Activated CD4-positive, alpha-beta T cell treated with anti-CD3 and anti-CD28 coated beads, Interleukin-2, amount 50 U/mL, for 4 hours (primary cell): ENCODE data around the gene TNIK.

Experiments used
- DNase-seq, 2 experiments: peaks; one replicate each; pipeline ENCODE4 v3.0.0-alpha.2; 2020

TNIK gene

DNA sequence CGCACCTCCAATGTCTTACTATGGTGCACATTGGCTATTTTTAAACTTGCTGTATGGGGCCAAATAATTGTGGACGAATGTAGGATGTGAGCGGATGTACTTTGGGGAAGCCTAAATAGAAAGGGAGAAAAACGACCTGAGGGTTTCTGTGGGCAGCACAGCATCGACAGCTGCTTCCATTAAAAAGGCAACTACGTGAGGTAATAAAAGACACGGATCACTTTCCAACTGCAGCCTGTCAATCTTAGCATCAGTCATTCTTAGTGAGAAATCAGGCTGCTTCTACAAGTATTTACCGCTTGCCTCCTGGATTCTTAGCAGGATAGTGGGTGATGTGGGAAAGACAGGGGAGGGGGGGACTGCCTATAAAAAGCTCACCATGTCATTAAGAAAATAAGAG is 247.0 kb downstream of the TNIK start:
- DNase-seq = no peak

DNA sequence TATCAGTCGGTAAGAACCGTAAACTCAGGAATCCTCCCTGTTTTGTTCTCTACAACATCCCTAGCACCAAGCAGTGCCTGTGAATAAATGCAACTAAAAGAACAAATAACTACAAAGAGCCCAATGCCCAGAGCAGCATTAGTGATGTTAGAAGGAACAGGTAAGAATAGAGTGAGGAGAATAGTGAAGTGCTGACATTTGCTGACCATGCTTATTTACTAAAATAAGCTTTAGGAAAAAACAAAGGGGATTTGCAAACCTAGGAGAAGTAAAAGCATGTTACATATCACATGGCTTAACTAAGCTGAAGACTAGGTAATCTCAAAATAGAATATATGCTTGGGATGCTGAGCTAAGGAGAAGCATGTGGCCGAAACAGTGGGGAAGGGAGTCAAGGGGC is 247.6 kb downstream of the TNIK start:
- DNase-seq = no peak

DNA sequence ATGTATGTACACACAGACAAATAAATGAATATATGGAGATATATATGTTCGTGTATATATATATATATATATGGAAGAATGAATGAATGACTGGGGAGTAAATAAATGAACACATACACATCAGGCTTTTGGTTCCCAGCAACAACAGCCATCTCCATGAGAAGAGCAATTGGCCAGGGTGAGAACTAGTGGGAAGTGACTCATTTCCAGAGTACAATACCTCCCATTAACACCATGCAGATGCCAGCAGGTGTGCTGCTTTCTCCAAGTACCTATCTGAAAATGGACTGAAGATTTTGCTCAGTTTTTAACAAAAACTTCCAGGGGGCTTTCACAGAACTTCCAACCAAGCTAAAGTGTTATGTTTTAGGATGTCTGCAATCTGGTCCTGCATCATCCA is 253.9 kb downstream of the TNIK start:
- DNase-seq = no peak

DNA sequence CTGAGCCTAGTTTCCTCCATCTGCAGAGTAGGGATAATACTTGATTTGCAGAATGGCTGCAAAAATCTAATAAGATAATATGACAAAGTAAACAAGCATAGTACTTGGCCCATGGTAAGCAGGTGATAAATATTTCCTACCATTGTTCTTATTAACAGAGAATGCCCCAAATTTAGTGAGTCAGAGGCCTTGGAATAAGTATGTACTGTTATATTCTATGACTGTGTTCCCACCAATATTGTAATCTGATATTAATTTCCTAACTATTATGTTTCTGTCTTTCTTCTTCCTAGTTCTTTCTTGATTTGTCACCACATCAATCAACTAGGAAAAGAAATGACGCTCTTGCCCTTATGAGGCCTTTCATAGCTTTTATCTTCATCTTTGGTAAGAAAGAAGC is 255.3 kb downstream of the TNIK start:
- DNase-seq = no peak

DNA sequence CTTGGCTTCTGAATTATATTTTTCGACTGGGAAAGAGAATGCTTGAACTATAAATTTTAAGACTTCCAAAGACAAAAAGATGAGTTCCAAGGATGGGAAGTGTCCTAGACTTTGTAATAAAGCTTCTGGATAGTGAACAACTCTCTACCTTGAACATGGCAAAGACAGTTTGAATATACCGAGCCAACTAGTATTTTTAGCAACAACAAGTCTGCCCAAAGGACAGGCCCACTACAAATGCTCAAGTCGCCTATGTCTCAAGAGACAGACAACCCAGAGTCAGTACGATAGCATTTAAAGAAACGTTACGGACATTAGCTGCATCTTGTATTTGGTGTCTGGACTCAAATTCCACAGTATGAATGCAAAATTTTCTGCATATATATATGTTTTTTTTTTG is 258.4 kb downstream of the TNIK start:
- no peak for DNase-seq

DNA sequence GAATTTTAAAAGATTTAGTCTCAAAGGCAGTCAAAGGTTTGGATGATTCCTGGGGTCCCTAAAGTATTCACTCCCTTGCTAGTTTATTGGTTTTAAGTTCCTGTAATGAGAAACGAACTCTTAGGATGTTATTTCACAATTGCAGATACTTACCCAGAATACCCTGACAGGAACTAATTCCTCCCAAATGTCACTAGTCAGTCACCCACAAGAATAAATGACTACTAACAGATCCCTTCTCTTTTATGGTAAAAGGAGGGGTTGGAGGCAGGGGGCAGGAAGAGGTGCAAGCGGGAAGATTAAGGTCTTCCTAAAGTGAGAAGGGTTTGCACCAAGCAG is 259.5 kb downstream of the TNIK start:
- DNase-seq = no peak

DNA sequence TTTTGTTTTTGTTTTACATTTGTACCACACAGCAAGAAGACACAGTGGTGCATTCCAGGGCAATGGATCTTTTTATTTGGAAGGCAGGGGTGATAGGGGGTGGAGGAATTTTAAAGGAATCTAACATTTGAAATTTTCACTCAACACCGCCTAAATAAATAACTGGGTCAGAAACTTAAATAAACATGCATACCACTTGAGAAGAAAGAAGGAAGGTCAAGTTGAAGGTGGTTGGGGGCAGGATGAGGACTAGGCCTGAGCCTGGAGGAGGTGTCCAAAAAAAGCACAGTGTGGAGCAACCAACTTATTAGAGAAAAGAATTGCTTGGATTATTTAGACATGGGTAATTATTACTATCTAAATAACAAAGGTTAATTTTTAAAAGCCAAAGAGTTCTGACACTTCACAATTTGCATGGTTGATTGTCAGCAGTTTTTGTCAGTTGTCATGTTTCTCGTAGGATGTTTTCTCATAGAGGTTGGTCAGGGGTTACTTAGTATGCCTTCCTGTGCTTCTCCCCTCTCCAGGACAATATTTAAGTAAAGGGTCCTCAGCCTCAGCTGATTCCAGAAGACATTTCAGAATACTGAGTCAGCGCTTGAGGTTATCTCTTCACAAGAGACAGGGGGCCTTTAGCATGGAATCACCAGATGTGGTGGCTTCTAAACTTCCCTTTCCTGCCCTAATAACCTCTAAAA is 260.0 kb downstream of the TNIK start:
- no peak for DNase-seq

DNA sequence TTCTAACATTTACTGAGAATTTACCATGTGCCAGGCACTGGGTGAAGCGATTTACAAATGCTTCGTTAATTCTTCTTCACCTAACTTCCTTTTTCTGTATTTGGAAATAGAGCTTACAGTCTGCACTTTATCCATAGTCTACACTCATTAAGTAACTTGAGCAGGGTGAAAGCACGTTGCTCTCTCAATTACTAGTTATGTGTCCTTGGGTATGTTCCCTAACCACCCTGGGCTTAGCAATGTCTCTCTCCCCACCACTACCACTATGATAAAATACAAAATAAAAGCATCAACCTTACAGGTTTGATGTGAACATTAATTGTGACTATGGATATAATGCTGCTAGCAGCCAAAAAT is 260.8 kb downstream of the TNIK start:
- no peak for DNase-seq

DNA sequence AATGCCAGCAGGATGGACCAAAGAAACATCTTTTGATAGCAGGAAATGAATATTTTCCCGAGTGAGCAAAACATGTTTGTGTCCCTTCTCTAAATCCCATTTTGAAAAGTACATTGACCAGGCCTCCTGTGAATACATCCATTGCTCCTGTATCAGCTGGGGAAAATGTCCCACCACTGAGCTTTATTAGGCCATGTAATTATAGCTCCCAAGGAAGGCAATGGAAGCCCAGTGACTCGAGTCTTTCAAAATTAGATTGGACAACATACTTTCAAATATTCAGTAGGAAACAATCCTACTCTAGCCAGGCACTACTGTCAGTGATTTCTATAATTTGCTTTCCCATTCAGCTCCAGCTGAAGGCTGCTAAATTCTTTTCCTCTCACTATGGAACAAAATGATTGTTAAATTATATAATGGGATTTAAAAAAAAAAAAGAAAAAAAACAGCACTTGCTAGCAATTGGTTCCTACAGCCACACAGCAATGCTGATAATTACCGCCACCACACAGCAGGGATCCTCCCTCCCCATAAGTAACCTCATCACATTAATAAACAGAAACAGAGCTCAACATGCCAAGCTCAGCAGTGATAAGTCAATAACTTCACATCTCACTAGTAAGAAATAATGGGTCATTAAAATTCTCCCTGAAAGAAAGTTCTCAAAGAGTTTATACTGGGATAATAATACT is 261.3 kb downstream of the TNIK start:
- DNase-seq = no peak

DNA sequence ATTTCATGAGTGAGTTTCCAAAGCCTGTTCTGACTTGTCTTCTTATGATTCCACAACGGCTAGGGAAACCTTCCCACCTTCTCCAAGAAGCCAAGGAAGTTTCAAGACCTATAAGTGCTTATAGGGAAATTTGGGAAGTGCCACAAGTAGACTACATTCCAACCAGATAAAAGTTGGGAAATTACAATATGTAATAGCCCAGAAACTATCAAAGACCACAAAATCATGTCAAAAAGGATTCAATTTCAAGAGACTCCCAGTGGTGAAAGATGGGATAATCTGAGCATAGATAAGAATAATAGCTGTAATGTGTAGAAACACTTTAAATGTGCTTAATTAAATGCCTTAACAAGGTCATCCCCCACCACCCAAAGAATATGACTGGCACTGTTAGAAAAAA is 264.5 kb downstream of the TNIK start:
- no peak for DNase-seq

DNA sequence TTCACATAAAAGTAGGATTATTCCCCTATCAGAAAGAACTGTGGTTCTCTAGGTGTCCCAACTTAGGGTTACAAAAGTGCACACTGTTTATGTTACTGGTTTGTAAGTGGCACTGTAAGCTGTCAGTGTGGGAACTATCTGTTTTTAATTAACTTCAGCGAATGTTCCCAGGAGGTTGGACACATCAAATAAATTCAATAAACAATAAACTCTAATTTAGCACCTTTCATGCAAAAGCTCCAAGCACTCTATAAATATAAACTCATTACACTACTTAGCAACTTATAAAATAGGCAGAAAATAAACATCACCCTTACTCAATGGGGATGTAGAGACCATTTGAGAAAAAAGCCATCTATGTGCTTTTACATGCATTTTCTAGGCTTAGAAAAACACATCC is 265.2 kb downstream of the TNIK start:
- no peak for DNase-seq

DNA sequence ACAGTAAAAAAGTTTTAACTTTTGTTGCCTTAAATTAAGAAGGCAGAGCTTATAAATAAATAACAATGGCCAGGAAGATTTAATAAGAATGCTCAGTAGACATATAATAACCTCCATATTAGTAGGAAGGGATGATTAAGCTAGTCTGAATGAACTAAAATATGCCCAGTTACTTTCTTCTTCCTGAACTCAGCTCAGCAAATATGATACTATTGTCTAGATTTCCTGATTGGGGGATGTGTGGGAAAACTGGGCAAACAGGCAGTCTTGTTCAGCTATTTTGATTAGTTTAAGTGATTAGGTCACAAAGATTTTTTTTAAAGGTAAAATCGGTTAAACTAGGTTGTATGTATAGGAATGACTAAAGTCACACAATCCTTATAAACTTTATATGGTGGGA is 266.5 kb downstream of the TNIK start:
- no peak for DNase-seq

DNA sequence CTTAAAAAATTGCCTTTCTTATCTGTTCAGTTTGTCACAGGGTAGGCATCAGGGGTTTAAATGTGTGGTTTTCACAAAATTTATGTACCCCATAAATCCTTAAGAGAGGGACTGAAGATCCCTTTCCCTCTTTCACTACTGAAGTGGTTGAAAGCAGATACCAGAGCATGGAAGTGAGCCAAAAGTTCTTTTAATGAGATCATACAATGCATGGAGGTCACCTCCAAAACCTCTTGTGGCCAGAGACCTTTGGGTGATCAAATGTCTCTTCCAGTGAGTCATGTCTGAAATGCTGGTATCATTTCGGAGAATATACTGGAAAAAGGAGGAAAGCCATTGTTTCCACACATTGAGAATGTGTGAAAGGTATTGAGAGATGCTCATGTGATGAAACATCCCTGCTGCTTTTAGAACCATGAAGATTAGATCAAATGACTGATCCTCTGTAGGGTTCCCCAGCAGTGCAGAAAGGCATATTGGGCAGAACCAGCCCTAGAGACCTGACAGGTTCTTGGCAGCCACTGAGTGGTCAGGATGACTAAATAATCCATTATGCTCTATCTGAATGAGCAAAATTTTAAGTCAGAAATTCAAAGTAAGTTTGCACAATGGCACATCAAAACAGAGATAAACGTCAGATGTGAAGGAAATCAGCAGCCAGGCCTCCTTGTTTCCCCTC is 267.9 kb downstream of the TNIK start:
- DNase-seq = no peak

DNA sequence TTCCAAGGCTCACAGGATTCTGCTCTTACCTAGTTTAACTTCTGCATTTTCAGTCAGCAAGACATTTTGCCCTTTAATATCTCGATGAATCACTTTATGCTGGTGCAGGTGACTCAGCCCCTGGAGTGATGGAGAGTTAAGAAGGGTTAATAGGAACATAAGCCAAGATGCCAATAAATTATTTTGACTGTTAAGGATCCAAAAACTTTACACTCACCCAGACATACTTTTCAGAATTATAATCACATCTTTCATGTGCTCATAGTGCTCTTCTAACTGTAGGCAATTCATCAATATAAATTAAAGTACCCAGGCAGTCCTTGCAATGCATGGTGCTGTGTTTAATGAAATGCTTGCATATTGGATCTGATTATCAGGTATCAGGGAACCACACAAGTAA is 269.5 kb downstream of the TNIK start:
- no peak for DNase-seq

DNA sequence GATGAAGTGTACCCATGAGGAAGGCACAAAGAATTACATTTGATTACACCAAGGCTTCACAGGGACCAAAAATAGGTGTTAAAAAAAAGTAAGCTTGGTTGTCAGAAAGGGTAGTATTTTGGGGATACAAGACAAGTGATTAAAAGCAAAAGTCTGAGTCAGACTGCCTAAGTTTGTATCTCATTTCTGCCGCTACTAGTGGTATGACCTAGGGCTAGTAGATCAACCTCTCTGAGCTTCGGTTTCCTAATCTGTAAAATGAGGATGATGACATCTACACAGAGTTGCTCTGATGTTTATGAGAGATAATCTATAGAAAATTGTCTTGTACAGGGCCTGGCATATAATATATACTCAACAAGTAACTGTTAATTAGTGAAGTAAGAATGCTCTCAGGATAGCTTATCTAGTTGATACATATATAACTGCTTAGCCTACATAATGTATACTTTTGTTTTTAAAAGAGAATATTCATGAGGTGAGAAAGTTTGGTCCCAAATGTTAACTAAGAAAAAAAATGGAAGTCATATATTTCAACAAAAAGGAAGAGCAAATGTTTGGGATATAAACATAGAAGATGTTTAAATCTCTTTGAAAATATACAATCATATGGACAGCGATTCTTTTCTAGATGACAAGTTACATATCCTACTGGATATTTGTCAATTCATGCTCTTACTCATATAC is 270.7 kb downstream of the TNIK start:
- DNase-seq = no peak

DNA sequence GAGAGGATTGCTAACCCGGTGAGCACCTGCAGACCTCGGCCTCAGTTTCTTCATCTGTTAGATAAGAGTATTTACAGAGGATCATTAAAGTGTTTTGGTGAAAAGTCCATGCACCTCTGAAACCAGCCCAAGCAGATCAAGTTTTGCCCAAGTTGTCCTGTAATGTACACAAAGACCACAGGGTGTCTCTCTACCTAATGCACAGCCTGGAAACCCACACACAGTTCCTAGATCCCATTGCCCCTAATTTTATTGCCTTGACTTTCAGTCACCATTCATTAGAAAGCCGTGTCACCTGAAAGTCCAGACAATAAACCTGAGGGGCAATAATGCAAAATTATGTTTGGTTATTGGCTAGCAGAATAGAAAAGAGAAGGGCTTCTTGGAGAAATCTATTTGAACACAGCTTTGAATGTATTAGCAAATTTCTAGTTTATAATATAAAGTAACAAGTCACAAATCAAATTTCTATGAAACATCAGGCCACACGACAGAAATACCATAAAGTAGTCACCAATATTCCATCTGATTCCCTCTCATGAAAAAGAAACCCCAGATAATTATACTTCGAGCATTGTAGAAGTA is 272.4 kb downstream of the TNIK start:
- DNase-seq = no peak

DNA sequence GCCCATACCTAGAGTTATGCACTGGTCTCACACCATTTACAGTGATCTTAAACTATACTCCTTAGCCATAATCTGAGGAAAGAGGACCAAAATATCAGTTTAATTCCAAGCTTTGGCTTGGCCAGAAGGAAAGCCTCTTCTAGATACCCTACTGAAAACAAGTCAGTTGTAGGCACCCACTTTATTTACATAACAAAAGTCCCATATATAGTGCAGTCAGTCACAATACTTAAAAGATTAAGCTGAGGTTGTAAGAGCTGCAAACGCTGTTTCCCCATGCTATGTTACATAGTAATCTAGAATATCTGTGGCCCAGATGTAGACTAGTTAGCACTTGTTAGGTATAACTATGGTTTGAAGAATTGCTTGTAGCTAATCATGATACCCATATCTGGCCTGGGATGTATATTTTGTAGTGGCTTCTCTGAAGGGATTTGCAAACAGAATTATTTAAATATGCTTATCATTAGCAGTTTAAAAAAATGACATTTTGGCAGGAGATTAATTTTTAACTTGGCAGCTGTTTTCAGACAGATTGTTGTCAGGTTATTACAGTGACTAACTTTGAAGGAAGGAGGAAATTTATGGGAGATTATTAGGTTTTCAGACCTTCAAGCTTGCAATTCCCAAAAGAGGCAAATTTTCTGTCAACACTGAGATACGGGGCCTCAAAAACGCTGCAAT is 273.2 kb downstream of the TNIK start:
- DNase-seq = no peak

DNA sequence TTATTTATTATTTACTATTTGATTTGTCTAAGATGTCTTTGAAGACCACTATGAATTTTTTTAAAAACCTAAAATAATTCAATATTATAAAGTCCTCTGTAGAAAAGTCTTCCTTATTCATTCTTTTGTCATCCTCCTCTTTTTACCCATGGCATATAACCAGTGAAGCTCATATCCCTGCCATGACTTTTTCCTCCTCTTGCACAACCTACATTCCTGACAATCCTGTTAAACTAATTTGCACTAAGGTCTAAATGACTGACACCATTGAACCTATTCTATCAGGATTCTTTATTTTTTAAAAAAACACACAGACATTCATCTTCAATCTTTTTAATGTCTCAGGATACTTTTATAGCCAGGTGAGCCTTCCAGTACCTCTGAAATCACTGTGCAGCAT is 273.8 kb downstream of the TNIK start:
- DNase-seq = no peak

DNA sequence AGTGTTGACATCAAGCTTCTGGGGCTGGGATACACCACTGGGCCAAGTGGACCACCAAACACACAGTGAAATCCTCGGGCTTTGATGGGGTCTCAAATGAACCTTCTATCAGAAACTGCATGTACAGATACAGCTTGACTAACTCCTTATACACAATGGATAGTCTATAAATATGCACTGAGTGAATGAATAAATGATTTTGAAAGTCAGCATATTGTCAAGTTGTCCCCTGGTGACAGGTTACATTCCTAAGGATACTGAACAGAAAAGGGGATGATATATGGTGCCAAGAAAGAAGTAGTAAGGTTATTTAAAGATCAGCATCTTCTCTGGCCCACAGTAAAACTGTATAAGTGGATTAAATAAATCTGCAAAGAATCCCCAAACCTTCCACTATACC is 274.2 kb downstream of the TNIK start:
- DNase-seq = no peak

DNA sequence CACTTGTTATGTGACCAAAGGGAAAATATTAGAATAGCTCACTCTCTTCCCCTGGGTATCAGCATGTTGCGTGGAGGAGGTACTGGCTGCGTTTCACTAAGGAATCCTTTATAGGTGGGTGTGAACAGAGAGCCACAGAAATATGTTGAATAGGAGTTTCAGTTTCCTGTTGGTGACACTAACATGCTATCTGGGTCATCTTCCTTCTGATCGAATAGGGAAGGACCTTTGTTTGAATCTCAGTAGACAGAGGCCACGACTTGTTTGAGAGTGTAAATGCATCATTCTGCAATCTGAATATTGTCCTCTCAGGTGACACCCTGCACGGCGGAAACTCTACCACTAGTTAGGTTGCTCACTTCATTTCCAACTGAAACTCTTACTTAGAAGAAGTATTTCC is 275.8 kb downstream of the TNIK start:
- DNase-seq = no peak

DNA sequence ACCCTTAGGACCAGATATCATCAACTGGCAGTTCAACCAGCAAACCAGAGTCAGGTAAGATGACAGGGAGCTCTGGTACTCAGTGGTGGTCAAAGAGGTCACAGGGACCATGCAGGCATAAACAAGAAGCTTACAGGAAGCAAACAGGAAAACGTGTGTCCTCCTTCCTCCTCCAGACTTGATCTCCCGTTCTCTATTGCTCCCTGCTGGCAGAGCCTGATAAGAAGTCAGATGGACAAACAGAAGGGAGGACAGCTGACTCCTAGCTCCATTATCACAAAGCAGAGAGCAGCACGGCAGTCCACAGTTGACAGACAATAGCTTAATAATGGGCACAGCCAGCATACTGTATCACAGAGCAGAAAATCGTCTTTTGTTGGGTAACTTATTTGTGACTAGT is 277.2 kb downstream of the TNIK start:
- DNase-seq = no peak

DNA sequence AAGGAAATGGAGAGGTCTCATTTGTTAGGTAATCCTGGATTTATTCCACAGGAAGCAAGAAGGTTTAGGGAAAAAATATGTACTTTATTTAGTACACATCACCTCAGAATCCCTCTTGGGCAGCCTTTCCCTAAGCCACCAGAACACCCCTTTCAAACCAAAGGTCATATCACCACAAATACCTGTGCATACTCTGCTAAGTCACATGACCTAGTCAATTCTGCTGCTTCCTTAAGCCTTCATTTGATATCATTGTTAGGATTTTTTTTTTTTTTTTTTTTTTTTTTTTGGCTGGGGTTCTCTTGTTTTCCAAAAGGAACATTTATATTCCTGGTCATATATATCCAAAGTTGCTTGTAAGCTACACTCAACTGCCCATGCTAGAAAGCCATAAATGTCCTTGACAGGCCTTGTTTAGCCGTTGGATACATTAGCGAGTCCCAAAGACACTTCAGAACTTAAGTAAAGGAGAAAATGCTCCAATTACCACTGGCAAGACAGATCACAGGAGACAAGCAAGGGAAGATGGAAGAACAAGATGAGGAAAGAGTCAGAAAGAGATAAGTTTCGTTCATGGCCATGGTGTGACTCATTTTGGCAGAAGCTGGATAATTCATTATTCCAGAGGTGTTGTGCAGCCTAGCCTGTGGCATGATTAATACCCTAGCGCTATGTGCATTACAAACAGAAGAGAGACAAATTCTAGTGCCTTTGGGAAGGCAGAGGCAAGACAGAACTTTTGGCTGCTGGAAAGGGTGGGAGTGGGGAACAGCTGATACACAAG is 278.1 kb downstream of the TNIK start:
- DNase-seq = no peak
